Ectodermal cell (in vitro differentiated cells): ENCODE measurements around the gene PALLD.

Experiments
- H3K27ac ChIP-seq: 2 replicates; pipeline ENCODE4 v1.7.0; 2013; ENCODE audit warnings: mild to moderate bottlenecking, low read depth, low read length; ENCODE audit not compliant: insufficient read depth, poor library complexity, severe bottlenecking
- H3K27me3 ChIP-seq: 2 replicates; pipeline ENCODE4 v1.7.0; 2013; ENCODE audit warnings: mild to moderate bottlenecking, low read length; ENCODE audit not compliant: insufficient read depth, control insufficient read depth, poor library complexity, severe bottlenecking
- H3K36me3 ChIP-seq: one replicate; pipeline ENCODE4 v1.7.0; 2013; ENCODE audit warnings: low read length; ENCODE audit not compliant: control insufficient read depth, insufficient read depth
- H3K4me1 ChIP-seq: one replicate; pipeline ENCODE4 v1.7.0; 2013; ENCODE audit warnings: low read length; ENCODE audit not compliant: control insufficient read depth, insufficient read depth
- H3K4me3 ChIP-seq: 2 replicates; pipeline ENCODE4 v1.7.0; 2013; ENCODE audit warnings: low read depth, low read length, control low read depth; ENCODE audit not compliant: insufficient read depth
- H3K9me3 ChIP-seq: 2 replicates; pipeline ENCODE4 v1.7.0; 2013; ENCODE audit warnings: mild to moderate bottlenecking, low read length, moderate library complexity; ENCODE audit not compliant: control insufficient read depth
- WGBS, 2 experiments: methylation state at CpG; one replicate each; pipeline ENCODE4 v1.1.7; 2013; ENCODE audit warnings: missing lambda C conversion rate in 2 of 2; 5-methylcytosine and 5-hydroxymethylcytosine counted together

PALLD gene

DNA sequence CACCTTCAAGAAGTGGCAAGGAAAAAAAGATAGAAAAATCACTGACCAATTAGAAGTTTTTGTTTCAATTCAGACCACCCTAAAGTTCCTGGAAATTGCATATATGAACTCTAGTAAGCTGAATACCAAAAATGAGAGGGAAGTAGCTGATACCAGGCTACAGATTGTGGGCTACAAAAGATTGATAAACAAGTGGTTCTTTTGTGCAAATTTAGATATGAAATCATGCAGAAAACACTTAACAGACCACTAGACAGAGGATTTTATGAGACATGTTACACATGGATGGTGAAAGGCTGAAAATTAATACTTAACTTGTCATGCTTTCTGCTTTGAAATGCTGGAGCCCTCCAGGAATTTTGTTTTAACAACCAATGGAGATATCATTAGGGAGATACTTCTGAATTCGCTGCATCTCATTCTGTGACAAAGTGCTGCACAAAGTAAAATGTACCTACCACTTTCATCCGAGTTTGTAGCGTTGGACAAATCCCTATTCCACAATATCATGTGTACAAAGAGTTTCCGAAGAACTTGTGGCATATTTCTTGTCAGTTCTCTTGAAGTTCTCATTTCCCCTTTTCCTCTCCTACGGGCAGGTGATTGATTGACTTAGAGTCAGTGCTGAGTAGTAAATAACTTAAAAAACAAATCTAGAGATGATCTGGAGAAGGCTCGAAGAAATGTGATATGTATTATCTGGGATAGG is 235.0 kb downstream of the PALLD start:
- 94 to 95% methylated on average over 5 of the region's 6 CpGs for WGBS, 2 experiments
- Histone ChIP-seq H3K9me3 (peaks cover under 1% of the 10 kb centered on the region), H3K27ac (no peak overlapping the region)

DNA sequence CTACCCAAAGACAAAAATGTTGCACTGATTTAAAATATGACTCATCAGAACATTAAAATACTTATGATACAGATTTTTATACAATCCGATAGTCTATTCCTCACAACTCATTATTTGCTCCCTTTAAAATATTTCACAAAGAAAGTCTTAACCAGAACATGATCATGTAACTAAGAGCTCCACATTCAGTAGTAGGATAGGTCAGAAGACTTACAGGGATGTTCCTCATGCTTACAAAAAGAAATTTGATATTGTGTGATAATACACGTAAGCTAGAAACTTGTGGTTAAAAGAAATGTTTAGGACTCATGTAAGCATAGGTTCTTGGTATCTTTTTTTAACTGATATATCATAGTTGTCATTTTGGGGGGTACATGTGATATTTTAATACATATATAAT is 235.9 kb downstream of the PALLD start:
- Histone ChIP-seq H3K4me1 (peaks cover 24% of the 10 kb centered on the region), H3K9me3 (no peaks in the 10 kb centered on the region), H3K36me3 (no peaks in the 10 kb centered on the region), H3K4me3 (no peak overlapping the region), H3K27ac (no peak overlapping the region), H3K27me3 (no peaks in the 10 kb centered on the region)
- WGBS, 2 experiments, result 93 to 98% methylated on average over 2 of the region's 2 CpGs

More for the DNA sequence above, 235.0 kb downstream of the PALLD start:
- Histone ChIP-seq H3K27me3 (no peaks in the 10 kb centered on the region), H3K4me1 (peaks cover 16% of the 10 kb centered on the region), H3K4me3 (no peak overlapping the region), H3K36me3 (peaks cover 4% of the 10 kb centered on the region)

DNA sequence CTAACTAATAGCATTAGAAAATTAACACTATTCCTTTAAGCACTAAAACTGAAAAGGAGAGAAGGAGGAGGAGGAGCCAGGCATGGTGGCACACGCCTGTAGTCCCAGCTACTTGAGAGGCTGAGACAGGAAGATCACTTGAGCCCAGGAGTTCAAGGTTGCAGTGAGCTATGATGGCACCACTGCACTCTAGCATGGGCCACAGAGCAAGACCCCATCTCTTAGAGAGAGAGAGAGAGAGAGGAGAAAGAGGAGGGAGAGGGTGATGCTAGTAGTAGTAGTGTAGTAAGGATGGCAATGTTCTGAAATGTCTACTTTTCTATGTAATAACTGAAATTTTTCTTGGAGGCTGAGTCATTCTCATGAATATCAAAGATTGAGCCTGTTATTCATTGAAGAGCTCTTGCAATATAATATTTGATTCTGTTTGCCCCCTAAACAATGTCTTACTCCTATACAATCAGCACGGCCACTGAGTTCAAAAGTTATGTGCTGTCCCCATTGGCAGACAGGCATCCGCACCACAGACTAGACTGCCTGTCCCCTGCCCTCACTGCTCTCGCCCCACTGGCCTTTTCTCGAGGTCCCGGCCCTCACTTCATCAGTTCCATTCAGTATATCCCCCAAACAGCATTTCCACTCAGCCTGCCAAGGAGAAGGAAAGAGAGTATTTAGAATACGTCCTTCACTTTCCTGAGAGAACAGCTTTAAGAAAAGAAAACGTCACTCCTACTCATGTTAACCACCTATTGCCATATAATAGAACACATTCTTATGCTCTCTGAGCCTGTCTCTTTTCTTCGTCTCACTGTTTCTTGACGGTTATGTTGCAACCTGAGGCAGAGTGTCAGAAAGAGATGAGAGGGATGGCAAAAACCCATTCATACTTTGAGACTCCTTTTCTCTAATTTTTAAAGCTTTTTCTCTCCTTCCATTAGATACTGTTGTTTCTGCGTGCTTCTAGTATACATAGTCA is 238.1 kb downstream of the PALLD start:
- Histone ChIP-seq H3K27ac (no peak overlapping the region), H3K9me3 (no peaks in the 10 kb centered on the region)
- 67 to 68% methylated on average over 11 of the region's 11 CpGs for WGBS, 2 experiments

DNA sequence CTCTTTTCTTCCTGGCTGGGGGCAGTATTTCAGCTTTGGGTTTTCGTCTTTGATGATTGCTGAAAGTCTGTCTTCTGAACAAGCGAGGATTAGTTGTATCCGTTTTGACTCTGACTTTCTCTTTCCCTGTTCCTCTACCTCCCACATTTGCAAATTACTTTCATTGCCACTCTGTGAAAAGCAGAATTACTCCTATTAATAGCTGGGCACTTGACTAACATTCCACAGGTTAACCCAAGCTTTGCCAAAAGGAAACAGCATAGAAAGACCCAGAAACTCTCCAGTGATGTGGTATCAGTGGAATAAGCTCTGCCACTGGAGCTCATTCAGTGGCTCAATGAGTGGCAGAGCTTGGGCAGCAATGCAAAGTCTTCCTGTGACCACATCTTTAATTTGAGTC is 238.9 kb downstream of the PALLD start:
- Histone ChIP-seq H3K27ac (no peak overlapping the region), H3K9me3 (no peaks in the 10 kb centered on the region), H3K27me3 (no peaks in the 10 kb centered on the region), H3K4me3 (no peak overlapping the region), H3K36me3 (no peaks in the 10 kb centered on the region), H3K4me1 (peaks cover 24% of the 10 kb centered on the region)
- 30 to 33% methylated on average over 3 of the region's 3 CpGs for WGBS, 2 experiments

More for the DNA sequence above, 238.1 kb downstream of the PALLD start:
- peaks cover 24% of the 10 kb centered on the region for H3K4me1 ChIP-seq
- H3K4me3 ChIP-seq, result no peak overlapping the region
- no peaks in the 10 kb centered on the region for H3K27me3 ChIP-seq
- no peaks in the 10 kb centered on the region for H3K36me3 ChIP-seq

DNA sequence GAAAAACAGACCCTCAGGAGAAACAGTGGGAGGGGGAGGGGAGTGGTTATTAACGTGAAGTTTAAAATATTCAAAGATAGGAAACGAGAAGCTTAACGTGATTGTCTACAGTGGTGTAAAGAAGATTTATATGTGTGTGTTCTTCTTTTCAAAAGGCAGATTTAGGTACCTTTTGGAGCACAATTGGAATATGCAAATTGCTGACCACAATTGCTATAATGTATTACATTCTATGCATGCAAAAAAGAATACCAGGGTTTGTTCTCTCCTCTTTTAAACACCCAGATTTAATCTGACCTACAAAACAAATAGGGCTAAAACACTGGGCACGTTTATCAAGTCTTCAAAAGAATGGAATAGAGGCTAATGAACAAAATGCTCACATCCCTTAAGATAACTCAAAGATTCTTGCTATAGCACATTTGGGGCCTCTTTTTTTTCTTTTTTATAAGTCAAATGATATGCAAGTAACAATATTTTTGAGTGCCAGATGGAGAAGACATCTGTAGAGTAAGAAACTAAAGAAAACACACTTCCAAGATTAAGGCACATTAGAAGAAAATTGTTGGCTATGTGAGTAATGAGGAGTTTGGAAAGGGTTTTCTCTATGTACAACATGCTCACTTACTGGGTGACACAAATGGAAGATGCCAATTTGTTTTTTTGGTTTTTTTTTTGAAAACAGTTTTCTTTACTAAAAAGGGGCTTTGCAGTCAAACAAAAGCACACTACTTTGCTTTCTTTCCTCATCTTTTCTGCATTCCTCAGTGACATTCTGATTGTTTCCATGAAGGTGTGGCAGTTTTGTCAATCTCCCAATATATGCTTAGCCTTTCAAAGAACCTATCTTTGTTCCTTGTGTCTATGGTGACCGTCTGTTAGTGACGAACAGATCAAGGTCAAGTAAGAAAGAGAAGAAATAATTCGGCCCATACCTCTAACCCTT is 240.3 kb downstream of the PALLD start:
- H3K4me1 ChIP-seq, result peaks cover 24% of the 10 kb centered on the region
- H3K4me3 ChIP-seq, result no peak overlapping the region
- H3K27ac ChIP-seq, result no peak overlapping the region
- no peaks in the 10 kb centered on the region for H3K9me3 ChIP-seq
- whole genome bisulfite sequencing, 2 experiments, result 64 to 74% methylated on average over 7 of the region's 7 CpGs
- no peaks in the 10 kb centered on the region for H3K27me3 ChIP-seq
- H3K36me3 ChIP-seq, result no peaks in the 10 kb centered on the region

DNA sequence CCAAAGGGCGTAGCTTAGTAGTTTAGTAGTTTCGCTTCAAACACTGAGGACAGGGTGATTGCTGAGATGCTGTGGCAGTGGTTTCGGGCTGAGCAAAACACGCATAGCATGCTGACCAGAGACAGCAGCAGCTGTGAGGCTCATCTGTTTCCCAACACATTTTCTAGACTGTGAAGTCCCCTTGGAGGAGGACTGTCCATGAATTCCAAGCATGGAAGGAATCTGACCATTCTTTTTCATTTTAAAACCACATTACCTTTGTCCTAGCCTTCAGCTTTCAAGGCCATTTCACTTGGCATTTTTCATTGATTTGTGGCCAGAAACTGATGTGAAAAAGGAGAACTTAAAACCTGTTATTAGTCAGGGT is 240.9 kb downstream of the PALLD start:
- WGBS, 2 experiments, result 76 to 89% methylated on average over 4 of the region's 4 CpGs
- Histone ChIP-seq H3K36me3 (no peaks in the 10 kb centered on the region), H3K9me3 (no peaks in the 10 kb centered on the region), H3K4me3 (no peak overlapping the region), H3K27ac (no peak overlapping the region), H3K27me3 (no peaks in the 10 kb centered on the region), H3K4me1 (peaks cover 24% of the 10 kb centered on the region)

DNA sequence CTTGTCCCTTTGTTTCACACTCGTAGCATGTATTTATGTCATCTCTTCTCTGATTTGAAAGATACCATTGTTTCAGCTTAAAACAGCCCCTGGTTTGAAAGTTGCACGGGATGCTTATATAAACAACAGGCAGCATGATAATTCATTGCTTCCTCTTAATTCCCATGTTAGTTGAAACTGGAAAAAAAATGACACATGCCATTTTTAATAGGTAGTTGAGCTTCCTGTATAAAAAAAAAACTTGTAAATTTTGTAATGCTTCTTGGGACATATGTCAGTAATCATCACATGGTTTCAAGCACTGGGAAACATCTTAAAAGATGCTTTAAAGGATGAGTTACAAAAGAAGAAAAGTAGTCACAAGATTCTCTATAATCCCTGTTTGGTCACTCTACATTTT is 243.0 kb downstream of the PALLD start:
- no peaks in the 10 kb centered on the region for H3K9me3 ChIP-seq
- 96 to 98% methylated on average over 2 of the region's 2 CpGs for WGBS, 2 experiments
- H3K27ac ChIP-seq, result no peak overlapping the region
- no peaks in the 10 kb centered on the region for H3K27me3 ChIP-seq
- no peaks in the 10 kb centered on the region for H3K36me3 ChIP-seq
- H3K4me3 ChIP-seq, result no peak overlapping the region
- peaks cover 30% of the 10 kb centered on the region for H3K4me1 ChIP-seq

DNA sequence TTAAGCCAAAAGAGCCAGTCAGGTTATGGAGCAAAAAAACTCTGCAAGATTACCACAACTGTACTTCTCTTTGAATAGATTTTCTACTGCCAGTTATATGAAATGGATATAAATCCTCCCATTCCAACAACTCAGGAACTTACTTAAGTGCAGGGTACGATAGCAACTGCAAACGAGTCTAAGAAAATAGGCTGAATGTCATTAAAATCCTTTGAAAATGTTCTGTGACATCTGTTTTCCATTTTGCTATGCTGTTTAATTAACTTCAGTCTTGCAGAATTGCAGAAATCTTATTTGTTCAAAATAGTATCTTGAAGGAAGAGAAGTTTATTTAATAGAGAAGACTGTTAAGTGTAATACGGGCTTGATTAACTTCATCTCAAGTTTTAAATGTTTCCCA is 243.8 kb downstream of the PALLD start:
- H3K4me3 ChIP-seq, result no peak overlapping the region
- no peaks in the 10 kb centered on the region for H3K27me3 ChIP-seq
- no peaks in the 10 kb centered on the region for H3K36me3 ChIP-seq
- H3K4me1 ChIP-seq, result peaks cover 25% of the 10 kb centered on the region
- 96 to 97% methylated on average over 2 to 3 of the region's 3 CpGs for WGBS, 2 experiments
- H3K27ac ChIP-seq, result no peak overlapping the region
- H3K9me3 ChIP-seq, result no peaks in the 10 kb centered on the region

DNA sequence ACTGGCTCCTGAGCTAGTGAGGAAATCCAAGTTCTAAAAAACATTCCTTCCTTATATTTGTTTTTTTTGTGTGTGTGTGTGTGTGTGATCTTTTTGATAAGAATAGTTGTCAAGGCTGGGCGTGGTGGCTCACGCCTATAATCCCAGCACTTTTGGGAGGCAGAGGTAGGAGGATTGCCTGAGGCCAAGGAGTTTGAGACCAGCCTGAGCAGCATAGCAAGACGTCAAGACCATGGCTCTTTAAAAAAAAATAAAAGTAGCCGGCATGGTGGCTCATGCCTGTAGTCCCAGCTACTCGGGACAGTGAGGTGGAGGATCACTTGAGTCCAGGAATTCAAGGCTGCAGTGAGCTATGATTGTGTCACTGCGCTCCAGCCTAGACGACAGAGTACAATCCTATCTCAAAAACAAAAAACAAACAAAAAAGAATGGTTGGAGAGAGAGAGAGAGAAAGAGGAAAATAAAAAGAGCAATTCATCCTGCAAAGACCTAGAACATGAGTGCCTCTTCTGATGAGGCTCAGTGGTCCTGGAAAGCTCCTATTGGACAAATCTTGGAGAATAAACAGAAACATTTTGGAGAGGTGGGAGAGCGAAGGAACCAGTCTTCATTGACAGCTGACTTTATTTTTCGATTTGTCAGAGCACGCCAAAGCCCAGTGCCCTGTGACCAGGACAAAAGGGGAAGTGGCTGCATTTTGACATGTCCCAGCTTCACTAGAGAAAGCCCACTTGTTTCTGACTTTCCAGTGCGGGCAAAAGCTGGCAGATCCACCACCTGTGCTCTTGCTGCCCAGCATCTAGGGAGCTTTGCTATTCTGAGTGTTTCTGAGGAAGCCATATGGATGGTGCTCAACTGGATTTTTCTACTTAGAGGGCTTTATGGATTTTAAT is 244.7 kb downstream of the PALLD start:
- WGBS, 2 experiments, result 89 to 94% methylated on average over 9 of the region's 11 CpGs
- Histone ChIP-seq H3K27me3 (no peaks in the 10 kb centered on the region), H3K4me3 (no peak overlapping the region), H3K27ac (no peak overlapping the region), H3K9me3 (no peaks in the 10 kb centered on the region), H3K36me3 (no peaks in the 10 kb centered on the region), H3K4me1 (peaks cover 19% of the 10 kb centered on the region)
